Hematopoietic multipotent progenitor cell treated with erythropoietin and hydrocortisone succinate and interleukin-3 and kit ligand, for 6 days (in vitro differentiated cells): Measurements from ENCODE around the gene GPR3.
"Not testable (repeated sequence)": the region's sequence is repeated elsewhere in the genome, so short reads cannot be mapped to it uniquely, and the experiment has no call there.

ENCODE experiments used
- DNase-seq: peaks from one replicate; pipeline ENCODE4 v3.0.0-alpha.2; 2015

GPR3 gene

DNA sequence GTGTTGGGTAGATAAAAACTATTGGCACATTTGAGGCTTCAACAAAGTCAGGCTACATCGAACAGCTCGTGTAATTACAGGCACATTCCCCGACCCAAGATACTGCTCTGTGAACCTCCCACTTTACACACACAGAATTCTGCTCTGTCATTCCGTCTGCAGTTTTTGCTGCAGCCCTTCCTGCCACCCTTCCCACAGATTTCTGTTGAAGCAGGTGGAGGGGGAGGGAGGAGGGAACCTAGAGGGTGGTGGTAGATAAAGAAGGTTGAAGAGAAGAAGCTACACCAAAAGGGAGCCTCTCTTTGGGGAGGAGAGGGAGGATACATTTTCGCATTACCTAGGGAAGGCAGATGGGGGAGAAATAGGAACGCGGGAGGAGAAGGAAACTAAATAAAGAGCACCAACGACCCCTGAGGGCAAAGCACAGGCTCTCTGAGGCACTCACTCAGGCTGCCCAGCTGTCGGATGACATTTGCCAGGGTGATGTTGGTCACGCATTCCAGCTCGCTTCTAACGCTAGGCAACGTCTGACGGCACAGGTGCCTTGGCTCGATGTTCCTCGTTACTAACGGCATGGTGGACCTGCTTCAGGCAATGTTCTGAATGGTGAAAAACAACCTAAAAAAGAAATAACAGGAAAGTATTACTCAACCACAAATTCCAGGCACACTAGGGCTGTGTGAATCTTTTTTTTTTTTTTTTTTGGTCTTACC, 36.0 kb downstream of the GPR3 start:
- DNase-seq, result peak; percentile 90

DNA sequence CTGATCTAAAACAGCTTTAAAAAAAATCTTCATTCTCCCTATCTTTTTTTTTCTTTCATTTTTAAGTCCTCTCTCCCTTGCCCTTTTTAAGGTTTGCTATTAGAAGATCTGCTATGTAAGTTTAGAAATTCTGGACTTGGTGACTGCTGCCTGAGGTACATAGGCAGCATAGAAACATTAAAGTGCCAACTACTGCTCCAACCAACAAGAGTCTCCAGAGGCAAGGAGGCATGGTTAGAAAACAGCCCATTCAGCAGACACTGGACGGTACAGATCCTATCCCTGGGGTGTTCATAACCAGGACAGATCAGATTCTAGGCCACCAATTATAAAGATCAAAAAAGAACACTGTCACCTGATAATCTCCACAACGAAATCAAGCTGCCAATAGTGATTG, 36.6 kb downstream of the GPR3 start:
- no peak for DNase-seq

DNA sequence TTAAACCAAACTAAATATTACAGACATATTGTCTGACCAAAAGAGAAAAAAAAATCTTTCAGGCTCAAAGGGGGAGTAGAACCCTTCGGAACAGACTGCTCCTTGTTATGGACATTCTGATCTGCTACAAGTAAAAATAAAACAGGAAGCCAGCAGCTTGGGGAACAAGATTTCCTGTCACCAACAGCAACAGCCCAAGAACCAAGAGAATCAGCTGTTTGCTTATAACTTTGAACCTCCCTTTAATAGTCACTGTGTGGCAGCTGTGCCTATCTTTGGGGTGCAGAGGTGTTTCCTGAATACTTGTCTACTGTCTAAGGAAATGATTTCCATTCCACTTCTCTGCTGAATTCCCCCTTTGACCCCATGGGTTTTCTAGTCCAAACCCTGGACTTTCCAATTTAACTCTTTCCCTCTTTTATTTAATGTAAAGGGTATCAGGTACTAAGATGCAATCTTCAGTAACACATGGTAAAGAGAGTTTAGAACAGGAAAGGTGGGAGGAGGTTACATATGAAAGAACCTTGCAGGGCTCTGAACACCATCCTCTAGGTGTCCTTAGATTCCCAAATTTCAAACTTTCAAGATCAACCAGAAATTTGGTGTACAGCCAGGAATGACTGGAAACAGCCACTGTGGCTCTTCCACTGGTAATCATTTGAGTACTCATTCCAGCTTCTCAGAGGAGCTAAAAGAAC, 38.6 kb downstream of the GPR3 start:
- DNase-seq, result peak; percentile 80

DNA sequence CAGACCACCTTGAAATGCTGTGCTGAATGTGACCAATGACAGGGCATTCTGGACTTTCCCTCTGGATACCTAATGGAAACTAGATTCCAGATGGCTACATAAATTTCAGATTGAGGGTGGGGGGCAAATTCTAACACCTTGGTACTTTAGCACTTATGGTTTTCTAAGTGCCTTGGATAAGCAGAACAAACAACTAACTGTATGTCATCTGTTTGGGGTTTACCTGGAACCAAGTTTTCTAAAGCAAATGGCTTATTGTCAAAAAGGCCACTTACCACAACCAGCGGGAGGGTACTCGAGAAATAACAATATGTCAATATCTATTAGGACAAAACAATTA, 39.1 kb downstream of the GPR3 start:
- no peak for DNase-seq

DNA sequence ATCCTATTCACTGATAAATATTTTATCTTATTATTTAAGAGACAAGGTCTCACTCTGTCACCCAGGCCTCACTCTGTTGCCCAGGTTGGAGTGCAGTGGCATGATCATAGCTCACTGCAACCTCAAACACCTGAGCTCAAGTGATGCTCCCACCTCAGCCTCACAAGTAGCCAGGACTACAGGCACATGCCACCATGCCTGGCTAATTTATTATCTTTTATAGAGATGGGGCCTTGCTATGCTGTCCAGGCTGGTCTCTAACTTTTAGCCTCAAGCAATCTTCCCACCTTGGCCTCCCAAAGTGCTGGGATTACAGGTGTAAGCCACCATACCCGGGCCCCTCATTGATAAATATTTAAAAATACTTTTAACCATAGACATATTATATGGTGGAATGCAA, 40.3 kb downstream of the GPR3 start:
- DNase-seq, result not testable (repeated sequence)

DNA sequence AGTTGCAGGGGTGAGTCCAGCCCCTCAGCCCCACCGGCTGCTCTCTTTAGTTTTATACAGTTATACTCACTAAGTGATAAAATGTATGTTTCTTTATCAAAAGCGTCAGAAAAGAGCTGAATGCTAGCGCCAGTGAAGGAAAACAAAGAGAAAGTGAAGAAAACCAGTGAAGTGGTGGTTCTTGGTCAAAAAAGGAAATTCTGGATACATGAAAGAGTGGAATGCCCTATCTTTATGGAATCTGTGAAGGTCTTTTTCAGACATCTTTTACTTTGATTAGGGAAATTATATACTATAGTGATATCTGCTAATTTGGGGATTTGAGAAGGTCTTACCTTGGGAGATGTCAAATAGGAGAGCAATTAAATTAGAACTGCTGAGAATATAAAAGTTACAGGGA, 41.3 kb downstream of the GPR3 start:
- no peak for DNase-seq

DNA sequence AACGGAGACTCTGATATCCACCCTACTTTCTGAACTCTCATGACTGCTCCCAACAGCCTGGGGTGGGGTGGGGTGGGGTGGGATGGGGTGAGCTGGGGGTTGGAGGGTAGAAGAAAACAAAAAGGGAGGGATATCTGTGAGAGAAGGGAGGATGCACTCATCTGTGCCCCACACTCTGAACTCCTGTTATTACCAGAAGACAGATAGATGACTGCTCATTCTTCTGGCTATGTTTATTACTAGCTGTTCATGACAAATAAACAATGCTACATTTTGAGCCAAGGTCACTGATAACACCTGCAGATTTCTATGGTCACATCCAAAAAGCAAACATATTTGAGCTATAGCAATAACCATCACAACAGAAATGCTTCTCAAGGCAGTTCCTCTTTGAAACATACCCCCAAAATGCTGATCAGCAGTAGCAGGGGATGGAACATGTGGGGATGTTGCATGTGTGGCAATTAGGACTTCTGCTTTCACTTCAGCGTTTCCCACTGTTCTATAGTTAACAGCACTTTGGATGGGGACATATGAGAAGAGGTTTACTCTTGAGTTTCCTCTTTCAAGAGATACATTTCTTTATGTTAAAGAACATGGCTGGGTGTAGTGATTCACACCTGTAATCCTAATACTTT, 43.3 kb downstream of the GPR3 start:
- DNase-seq, result peak; percentile 77

DNA sequence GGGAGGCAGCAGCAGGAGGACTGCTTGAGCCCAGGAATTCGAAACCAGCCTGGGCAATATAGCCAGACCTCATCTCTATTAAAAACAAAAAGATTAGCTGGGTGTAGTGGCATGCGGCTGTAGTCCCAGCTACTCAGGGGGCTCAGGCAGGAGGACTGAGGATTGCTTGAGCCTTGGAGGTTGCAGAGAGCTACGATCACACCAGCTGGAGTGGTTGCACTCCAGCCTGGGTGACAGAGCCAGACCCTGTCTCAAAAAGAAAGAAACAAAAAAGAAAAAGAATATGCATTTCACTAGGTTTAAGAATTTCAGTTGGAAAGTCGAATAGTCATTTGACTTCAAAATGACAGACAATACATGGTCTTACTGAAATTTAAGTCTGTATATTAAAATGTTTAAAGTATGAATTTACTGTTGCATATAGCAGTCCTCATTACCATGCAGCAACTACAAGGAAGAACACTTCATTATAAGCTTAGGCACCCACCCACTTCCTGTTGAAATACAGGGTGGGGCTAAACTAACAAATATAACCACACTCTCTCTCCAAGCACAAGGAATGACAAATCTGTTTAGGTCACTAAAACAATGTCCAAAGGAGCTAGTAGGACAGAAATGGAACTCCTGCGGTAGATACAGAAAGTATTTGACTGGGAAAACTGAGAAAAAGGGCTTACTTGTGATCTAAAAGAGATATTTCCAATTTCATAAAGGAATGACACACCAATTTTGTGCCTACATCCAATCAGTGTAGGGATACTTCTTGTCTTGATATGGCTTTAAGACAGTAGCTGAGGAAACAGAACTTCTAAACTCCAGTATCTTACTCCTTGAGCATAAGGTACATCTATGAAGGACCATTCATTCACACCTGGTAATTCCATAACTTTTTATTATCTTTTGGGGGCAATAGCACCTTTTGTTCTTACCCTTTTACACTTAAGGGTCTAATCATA, 44.1 kb downstream of the GPR3 start:
- peak; percentile 73 for DNase-seq

DNA sequence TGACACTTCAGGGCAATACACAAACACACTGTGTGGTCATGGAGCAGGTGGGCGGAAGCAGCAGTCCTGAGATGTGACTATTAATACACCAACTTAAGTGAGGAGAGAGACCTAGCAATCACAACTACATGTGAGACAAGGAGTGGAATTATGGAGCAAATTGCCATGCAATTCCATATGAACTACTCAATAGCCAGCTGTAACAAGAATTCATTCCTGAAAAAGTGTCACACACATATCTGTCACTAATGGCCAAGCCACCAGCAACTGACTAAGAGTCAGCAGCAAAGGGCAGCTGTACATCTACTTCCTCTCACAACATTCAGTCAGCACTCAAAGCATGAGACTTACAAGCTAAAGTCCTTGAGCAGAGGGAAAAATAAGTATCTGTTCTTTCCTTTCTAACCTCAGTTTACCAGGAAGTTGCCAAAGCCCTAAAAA, 46.2 kb downstream of the GPR3 start:
- peak; percentile 30 for DNase-seq

DNA sequence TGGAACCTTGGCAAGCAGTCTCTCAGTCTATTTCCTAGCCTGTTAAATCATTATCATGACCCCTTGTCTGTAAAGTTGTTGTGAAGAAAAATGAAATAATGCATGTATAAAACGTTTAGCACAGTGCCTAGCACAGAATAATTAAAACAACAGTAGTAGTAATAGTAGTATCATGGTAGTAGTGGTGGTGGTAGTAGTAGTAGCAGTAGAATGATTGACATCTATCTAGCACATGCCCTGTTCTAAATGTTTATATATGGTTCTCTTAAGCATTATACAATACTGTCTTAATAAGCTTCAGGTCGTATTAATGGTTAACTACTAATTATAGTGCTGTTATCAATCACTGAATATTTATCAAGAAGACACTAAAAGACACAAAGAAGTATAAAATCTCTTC, 46.7 kb downstream of the GPR3 start:
- DNase-seq, result no peak

DNA sequence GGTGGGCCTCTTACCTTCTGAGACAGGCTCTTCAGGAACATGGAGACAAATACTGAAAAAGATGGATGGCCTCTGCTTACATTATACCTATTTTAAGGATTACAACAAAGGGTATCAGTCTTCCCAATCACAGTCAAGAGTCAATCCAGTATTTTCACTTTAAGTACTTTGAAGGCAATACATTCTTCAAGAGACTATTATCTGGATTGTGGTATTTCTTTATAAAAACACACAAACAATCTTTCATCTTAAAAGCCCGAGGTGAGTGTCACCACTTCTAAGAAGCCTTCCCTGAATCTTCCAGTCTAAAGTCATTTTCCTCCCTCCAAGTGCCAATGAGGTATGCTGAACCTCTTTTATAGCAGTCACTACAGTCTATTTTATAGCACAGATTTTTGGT, 52.2 kb downstream of the GPR3 start:
- DNase-seq, result no peak
